Measurements from ENCODE around the gene ZNF74.

ZNF74 gene

DNA sequence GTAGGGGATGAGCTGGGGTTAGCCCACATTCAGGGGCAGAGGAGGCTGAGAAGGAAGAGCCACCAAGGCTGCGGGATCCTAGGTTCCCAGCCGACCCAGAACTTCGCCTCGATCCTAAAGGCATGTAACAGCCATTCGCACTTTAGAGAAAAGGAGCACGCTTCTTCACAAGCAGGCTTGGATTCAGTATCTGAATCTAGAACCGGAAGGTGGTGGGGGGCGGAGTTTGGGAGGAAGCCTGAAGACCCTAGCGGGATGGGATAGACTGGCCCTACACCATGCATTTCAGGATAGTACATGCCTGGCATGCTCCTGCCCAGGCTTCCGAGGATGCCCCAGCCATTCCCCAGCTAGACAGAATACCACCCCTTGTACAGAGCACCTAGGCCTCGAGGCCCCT, 39.2 kb downstream of the ZNF74 start:
- no peak for DNase-seq (ENCODE audit: low spot score)

DNA sequence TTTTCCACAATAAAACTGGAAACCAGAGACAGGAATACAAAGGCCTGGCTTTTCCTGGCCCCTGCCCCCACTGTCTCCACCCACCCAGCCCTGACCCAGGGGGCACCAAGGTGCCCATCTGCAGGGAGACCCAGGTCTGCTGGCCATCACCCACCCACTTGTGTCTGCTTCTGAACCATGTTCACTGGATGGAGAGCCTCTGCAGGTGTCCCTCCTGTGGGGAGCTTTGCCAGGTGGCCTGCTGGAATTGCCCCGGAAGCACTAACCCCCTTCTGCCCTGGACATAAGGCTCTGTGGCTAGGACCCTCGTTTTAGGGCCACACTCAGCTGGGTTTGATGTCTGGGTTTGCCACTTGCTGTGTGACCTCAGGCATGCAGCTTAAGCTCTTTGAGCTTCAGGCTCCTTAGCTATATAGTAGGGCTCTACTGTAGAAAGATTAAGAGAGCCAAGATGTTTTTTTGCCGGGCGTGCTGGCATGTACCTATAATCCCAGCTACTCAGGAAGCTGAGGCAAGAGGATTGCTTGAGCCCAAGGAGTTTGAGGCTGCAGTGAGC, 39.8 kb downstream of the ZNF74 start:
- DNase-seq (ENCODE audit: low spot score) = no peak

DNA sequence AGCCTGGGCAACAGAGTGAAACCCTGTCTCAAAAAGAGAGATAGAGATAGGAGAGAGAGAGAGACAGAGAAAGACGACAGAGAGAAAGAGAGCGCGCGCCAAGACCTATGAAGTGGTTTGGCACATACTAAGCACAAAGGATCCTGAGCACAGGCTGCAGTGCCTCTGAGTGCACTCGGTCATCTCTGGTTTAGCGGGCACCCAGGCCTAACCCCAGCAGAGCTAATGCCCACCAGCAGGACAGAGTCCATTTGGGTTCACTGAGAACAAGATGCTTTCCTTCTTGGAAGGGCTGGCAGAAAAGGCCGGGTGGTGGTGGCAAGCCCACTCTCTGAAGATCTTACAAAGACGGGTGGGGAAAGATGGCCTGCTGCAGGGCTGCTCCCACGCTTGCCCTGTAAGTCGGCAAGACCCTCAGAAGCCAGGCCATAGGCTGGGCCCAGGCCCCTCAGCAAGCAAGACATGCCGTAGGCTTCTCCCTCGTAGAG, 40.4 kb downstream of the ZNF74 start:
- no peak for DNase-seq (ENCODE audit: low spot score)

DNA sequence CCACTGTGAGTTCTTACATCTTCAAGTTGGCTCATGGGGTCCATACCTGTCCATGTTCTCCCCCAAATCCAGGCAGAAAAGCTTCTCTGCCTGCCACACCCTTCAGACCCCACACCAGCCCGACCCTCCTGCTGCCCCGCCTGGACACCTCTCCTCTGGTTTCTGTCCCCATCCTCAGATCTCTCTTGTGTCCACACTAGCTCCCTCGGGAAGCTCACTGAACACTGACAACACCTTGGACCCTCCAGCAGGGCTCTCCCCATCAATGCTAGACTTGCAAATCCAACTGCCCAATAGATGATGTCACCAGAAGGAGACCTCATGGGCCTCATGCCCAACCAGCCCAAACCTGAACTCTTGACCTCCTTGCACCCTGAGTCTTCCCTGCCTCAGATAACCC, 40.8 kb downstream of the ZNF74 start:
- DNase-seq (ENCODE audit: low spot score) = no peak

DNA sequence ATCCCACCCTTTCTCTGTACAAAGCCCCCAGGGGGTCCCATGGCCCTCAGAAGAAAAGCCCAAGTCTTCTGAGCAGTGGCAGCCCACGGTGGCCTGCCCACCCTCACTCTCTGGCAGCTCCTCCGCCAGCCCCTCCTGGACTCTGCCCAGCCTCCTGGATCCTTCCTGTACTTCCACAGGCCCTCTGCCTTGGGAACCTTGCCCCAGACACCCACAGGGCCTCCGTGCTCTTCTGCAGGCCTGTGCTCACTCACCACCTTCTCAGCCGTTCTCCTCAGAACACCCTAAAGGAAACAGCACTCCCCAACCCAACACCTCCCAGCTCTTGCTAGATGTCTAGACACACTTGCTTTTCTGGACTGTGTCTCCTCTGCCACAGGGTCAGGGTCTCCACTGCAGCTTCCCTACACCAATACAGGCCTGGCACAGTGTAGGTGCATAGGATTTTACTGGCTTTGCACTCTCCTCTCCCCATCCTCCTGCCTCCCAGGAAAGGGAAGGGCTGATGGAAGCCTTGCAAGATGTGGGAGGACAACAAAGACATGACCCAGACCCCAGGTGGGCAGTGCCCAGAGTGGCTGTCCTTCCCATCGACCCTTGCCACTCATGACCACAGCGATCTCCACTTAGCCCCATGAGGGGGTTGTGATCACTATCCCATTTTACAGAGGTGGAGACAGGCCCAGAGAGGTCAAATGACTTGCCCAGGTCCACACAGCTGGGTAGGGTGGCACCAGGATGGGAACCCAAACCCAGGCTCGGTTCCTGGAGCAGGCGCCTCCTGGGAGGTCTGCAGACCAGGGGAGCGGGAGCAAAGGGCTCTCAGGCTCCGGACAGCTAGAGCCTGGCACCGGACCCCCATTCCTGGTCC, 41.7 kb downstream of the ZNF74 start:
- no peak for DNase-seq (ENCODE audit: low spot score)

DNA sequence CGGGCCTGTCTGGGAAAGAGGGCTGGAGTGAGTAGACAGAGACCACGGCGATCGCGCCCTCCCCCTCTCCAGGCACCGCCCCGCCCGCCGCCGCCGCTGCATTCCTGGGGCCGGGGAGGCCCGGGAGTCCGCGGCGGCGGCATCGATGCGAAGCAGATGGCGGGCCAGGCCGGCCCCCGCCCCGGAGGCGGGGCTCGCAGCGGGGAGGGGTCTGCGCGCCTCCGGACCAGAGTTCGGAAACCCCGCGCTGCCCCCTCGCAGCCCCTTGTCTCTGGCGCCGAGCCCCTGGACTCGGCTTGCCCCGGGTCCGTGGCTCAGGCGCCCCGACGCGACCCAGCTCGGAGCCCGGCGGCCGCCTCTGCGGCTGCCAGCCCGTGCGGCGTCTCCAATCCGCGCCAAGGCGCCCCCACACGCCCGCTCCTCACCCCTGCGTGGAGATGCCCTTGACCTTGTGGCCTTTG, 42.4 kb downstream of the ZNF74 start:
- no peak for DNase-seq (ENCODE audit: low spot score)

DNA sequence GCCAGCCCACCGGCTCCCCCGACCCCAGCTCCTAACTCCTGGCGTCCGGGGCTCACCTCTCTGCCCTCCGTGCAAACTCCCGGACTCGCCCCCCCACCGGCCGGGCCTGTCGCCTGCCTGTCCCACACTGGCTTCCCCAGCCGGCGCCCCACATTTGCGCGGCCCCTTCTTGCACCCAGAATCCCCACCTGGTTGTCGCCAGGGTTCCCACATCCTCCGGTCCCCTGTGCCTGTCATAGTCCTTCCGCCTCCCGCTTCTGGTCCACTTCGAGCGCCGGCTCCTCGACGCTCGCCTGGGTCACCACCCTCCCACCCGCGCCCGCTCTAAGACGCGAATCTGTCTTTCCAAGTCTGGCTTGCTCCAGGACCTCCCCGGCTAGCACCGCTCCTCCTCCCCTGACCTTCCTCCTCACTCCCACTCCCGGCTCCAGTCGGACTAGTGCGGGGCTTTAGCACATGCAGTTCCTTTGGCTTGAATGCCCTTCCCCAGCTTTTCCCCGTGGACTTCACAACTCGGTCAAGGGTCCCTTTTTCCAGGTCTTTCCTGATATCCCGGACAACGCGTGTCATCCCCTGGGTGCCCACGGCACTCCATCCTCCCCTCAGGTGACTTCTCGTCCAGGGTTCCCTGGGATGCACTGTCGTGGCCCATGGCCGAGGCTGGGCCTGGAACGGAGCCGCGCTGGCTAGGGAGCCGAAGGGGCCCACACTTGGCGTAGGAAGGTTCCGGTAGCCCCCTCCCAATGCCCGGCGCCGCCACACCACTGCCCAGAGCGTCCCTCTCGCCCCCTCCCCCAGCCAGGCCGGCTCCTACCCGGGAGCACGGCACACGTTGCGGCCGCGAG, 43.0 kb downstream of the ZNF74 start:
- DNase-seq (ENCODE audit: low spot score) = no peak

DNA sequence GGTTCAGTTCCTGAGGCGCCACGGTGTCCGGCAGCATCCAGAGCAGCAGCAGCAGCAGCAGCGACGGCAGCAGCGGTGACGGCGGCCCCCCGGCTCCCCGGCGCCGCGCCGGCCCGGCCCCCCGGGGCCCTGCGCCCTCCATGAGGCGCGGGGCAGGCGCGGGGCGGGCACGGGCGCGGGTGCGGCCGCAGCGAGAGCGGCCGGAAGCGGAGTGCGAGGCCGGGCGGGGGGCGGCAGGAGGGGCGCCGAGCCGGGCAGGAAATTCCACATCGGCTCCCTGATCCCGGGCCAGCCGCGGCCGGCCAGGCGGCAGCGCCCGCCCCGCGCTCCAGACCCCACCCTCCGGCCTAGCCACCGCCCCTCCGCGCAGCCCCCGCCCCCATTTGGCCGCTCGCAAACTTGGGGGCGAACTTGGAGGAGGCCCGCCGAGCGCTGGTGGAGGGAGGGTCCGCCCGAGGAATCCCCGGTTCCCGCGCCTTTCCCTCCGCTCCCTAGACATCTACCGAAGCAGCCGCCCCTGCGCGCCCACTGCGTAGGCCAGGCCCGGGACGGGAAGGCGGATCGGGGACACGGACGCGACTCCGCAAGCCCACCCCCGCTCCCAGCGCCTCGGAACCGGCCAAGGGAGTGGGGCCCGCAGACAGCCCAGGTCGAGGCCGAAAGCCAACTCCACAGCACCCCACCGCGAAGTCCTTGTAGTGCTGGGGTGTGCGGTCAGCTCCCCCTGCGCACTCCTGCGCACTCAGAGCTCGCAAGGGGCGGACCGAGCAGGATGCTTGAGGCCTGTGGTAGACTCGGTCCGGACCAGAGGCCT, 43.9 kb downstream of the ZNF74 start, which contains the start of gene SCARF2:
TSS of gene SCARF2 (minus strand) at position 213 of the 814 bp plus-strand sequence. CDS start at position 142, 71 bp downstream.
- DNase-seq (ENCODE audit: low spot score) = no peak

DNA sequence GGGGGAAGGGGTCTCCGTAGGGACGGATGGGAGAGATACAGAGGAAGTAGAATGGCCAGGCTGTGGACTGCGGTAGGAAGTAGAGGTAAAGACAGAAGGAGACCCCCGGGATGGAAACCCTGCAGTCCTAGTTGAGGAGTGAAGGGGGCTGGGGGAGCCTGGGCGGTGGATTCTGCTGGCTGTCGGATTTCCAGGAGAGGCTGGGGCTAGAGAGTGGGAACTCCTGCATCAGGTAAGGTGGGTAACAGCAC, 44.4 kb downstream of the ZNF74 start:
- DNase-seq (ENCODE audit: low spot score) = no peak

DNA sequence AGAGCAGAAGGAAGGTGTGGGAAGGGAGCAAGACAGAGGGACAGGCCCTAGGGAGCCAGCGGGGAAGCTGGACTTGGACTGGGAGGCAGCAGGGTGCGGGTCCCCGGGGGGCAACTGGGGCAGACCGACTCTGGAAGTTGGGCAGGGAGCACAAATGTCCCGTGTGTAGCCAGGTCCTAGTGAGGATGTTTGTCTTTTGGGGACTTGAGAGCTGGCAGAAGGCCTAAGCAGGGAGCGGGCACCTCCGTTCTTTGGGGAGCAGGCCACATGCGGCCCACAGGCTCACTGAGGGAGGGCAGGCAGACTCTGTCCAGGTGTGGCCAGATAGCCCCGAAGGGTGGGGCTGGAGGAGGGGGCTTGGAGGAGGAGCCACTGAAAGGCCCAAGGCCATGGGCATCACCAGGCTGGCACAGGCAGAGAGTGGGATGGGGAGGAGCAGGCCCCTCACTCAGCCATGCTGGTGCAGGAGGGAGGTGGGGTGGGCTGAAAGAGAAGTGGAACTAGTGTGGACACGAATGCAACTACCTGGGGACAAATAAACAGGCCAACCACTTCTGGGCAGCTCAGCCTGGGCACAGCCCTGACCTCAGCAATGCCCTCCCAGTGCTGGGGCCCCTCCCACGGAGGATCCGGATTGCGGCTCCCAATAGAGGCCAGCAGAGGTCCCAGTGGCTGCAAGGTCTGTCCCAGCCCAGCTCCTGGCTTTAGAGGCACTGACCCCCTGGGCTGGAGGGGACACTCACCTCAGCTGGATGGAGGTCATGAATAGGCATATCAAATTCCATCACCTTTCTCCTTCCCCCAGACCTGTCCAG, 44.9 kb downstream of the ZNF74 start:
- DNase-seq (ENCODE audit: low spot score) = no peak

DNA sequence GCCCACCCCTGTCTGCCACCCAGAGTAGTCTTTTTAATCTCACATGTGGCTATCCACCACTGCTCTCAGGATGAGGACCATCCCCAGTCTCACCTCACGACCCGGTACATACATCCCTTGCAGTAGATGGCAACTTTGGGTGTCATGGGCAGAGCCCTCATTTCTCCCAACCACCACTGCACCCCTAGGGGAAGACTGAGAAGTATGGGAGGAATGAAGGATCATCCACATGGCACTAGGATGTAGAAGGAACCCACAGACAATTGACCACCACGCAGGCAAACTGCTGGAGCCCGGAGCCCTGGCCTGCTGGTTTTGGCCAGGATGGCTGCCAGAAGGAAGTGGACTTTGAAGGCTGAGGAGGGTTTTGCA, 45.6 kb downstream of the ZNF74 start:
- DNase-seq (ENCODE audit: low spot score) = no peak

DNA sequence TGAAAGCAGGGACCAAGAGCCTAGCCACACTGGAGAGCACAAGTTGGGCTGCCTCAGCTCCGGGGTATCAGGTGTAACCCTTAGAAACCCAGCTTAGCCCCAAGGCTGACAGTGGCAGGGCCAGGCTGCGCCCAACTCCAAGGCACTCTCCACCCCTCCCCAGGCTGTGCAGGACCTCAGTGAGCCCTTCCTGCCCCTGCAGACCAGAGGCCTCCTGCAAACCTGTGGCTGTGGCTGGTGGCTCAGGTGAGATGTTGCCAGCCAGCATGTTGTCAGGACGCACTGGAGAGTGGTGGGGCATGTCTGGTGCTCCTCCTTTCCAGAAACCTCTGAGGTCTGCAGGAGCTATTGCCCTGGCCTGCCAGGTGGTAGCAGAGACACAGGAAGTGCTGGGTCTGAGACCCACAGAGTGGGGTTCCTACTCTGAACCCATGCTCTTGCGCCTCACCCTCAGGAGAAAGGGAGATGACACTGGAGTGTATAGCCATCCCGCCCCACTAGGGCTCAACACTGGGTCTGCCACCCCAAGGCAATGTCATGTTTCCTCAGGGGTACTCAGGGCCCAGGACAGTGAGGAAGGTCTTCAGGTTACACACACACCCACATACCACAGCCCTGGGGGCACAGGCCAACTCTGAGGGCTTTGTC, 46.1 kb downstream of the ZNF74 start:
- no peak for DNase-seq (ENCODE audit: low spot score)

DNA sequence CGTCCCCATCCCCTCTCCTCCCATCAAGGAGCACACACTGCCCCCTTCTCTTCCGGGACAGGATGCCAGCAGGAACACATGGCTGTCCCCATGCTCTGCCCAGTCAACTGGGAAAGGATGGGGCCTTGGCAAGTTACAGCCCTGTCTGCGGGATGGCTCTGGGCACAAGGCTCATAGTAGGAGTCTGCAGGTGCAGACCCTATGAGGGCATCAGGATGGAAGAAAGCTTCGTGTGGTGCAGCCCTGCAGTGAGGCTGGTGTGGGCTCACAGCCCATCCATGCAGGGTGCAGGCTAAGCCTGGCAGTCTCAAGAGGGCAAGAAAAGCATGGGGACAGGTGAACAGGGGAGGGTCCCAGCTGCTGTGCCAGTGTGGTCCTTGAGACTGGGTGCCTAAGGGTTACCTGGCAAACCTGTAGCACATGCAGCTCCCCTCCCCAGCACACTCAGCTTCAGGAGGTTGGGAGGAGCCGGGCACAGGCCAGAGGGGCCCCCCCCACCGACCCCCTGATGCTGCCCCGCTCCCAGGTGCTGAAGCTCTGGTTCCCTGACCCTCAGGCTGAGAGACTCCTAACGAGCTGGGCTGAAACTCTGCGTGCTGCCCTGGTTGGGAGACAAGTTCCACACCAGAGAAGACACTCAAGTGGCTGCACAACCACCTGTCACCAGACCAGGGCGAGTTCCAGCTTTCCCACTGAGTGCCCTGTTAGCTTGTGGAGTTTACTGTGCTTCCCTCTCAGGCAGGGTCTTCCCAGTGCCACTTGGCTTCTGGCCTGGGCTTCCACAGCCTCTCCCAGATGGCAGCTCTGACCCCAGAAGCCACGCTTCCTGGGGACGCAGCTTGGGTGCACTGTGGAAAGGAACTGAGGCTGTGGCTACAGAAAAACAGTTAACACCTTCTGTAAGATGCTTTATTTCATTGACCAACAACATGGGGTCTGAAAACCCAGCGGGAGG, 47.0 kb downstream of the ZNF74 start:
- no peak for DNase-seq (ENCODE audit: low spot score)

DNA sequence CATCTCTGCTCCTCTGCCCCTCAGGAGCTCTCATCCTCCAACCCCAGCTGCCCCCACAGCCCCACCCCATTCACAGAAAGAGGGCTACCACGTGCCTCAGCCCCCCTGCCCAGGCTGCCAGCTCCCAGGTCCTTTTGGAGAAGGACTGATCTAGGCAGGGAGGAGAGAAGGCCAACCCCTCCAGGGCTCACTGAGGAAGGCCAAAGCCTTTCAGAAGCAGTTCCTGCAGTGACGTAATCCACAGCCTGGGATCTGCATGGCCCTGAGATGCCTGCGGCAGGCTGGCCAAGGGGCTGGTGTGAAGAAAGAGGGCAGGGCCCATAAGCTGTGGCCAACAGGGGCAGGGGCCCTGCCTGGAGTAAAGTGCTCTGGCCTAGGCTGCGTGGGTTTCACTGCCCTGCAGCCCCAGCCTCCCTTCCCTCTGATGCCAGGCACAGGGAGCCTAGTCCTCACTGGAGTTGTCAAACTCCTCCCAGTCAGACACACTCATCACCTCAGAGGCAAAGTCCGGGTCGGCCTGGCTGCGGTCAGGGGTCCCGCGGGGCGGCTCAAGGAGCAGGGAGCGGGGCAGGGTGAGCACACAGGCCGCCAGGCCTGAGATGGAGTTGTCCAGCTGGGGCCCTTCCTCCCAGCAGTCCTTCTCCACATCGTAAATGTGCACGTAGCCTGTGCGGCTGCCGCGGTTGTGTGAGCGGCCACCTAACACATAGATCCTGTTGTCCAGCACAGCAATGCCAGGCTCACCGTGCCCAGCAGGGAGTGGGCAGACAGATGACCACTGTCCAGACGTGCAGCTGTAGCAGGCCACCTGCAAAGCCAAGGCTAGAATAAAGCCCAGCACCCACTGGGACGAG, 47.9 kb downstream of the ZNF74 start:
- no peak for DNase-seq (ENCODE audit: low spot score)

DNA sequence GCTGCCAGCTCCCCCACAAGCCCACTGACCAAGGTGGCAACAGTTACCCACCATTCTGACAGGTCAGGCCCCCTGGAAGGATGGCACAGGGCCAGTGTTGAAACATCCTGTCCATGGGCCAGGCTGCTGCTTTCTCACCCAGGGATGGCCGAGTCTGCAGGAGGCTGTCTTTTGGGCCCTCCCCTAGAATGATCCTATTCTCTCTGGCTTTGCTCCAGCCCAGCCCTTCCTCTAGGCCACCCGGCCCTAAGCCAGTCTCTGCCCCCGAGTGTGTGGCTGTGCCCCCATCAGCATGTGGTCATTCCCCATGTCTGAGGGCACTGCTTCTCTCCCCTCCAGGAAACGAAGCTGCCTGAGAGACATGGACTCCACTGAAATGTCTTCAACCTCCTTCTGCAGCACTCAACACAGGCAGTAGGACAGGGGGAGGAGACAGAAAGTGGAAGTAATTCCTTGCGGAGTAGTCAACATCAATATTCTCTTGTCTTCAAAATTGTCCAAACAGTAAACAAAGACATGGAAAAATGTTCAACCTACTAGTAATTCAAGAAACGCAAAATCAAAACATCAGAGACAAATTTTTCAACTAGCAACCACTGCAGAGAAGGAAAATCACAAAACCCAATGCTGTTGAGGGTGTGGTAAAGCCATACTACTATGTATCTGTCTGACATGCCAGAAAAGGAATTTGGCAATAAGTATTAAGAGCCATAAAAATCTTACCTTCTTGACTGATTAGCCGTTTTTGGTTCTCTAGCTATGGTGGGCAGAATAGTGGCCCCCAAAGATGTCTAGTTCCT, 48.7 kb downstream of the ZNF74 start:
- DNase-seq (ENCODE audit: low spot score) = no peak

DNA sequence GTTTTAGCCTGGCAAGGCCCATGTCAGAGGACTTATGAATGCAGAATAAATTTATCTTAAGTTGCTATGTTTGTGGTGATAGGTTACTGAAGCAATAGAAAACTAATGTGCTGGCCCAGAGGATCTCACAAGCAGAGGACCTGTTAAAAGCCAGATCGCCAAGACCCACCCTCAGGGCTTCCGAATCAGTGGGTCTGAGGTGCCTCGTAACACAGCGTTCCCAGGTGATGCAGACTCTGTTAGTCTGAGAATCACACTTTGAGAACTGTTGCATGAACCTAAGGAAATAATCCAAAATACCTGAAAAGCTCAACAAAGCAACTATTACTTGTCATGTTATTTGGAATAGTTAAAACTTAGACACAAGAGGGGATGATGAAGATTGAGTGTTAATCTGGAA, 50.4 kb downstream of the ZNF74 start:
- no peak for DNase-seq (ENCODE audit: low spot score)

DNA sequence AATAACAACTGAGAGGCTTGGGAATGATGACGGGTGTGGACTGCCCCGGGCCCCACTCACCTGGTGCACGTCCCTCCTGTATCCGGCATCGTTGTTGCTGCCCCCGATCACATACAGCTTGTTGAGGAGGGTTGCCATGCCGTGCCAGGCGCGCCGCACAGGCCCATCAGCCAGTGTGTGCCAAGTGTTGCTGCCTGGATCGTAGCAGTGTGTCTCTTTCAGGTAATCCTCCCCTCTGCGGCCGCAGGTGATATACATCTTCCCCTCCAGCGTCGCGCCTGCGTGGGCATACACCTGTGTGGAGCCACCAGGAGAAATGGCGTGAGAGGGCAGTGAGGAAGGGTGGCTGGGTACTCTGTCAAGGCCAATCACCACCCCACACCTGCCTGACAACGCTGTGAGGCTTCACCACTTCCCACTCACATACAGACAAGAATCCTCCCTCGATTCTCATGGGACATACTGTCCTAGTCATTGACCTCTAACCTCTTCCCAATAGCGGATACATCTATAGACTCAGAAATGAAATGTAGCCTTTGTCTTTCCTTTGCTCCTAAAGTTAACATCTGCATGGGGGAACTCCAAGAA, 52.5 kb downstream of the ZNF74 start:
- DNase-seq (ENCODE audit: low spot score) = no peak
